NK-92 (cell line): ENCODE measurements around the gene SPIN2B.

Experiments
- DNase-seq: peaks from one replicate; lab custom pipeline; 2025; ENCODE audit not compliant: unreplicated experiment; lab: John Stamatoyannopoulos, UW

SPIN2B gene

GRCh38 chrX:57074458-57074857 is 46.9 kb downstream of the SPIN2B start:
- DNase-seq, result no peak

GRCh38 chrX:57070185-57070984 is 51.0 kb downstream of the SPIN2B start:
- no peak for DNase-seq
